C4-2B (cell line): ENCODE data around the gene DSC1.

ENCODE experiments used
- ZFX ChIP-seq: fragments of 450-650 bp; IDR thresholded peaks from 2 replicates; pipeline ENCODE4 v1.6.1; 2017
- TF ChIP-seq, protein P1 (sequence below): fragments of 450-650 bp; conservative IDR thresholded peaks from 2 replicates; pipeline ENCODE4 v1.5.1; 2017; ENCODE audit warnings: mild to moderate bottlenecking

DNA sequence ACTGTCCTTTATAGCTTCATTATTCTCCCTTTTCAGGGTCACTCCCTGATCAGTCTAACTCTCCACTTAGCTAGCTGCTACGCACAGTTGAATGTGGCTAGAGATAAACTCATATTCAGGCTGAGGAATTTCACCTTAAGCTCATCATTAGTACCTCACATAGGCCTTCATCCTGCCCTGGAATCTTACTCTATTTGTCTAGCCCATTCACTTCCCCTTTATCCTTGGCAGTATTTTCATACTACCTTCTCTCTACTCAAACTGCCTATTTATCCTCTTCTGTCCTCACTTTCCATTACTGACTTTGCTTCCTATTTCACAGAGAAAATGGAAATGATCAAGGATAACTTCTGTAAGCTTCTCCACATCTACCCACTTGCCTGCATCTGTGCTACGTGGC lies 49.9 kb downstream of the DSC1 start:
- TF ChIP-seq, protein P1, sequence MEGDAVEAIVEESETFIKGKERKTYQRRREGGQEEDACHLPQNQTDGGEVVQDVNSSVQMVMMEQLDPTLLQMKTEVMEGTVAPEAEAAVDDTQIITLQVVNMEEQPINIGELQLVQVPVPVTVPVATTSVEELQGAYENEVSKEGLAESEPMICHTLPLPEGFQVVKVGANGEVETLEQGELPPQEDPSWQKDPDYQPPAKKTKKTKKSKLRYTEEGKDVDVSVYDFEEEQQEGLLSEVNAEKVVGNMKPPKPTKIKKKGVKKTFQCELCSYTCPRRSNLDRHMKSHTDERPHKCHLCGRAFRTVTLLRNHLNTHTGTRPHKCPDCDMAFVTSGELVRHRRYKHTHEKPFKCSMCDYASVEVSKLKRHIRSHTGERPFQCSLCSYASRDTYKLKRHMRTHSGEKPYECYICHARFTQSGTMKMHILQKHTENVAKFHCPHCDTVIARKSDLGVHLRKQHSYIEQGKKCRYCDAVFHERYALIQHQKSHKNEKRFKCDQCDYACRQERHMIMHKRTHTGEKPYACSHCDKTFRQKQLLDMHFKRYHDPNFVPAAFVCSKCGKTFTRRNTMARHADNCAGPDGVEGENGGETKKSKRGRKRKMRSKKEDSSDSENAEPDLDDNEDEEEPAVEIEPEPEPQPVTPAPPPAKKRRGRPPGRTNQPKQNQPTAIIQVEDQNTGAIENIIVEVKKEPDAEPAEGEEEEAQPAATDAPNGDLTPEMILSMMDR = no peak
- TF ChIP-seq ZFX = no peak
